H1 (cell line): ENCODE measurements around the gene ZNF277. TPM values are rescaled to one million over a fixed set of nuclear protein-coding genes. Genes with fewer than 3 reads are reported as not detected.
A peak's percentile ranks its signal among the peaks of the same experiment; 100 is the strongest.

ENCODE experiments used
- CTCF ChIA-PET: fragments of 300-600 bp; sonication (Branson Sonifier 250); formaldehyde crosslinking; loops from one replicate; lab custom pipeline; 2021; ENCODE audit not compliant: partially characterized antibody; lab: Charles Lee
- POLR2A ChIA-PET: fragments of 300-600 bp; sonication (Branson Sonifier 250); formaldehyde crosslinking; loops from one replicate; lab custom pipeline; 2021; ENCODE audit warnings: inconsistent platforms; ENCODE audit not compliant: partially characterized antibody; lab: Charles Lee
- DNase-seq, 2 experiments: peaks; one replicate each; pipeline versions ENCODE4 v3.0.0 to v3.0.0-alpha.2; 2010 to 2022; ENCODE audit warnings: low spot score in 2 of 2, low read depth in 1 of 2, mixed read lengths in 1 of 2
- FAIRE-seq: peaks from 2 replicates; lab custom pipeline; 2011; peaks lifted over from hg19 to GRCh38; lab: Jason Lieb, UNC
- H2AFZ ChIP-seq: 2 replicates; pipeline ENCODE4 v1.8.1; 2012; ENCODE audit warnings: low read length, inconsistent platforms
- H2AK5ac ChIP-seq: 2 replicates; pipeline ENCODE4 v1.6.1; 2013; ENCODE audit warnings: low read depth, low read length
- H2BK120ac ChIP-seq: replicated peaks from 2 replicates; pipeline ENCODE3; 2013; ENCODE audit warnings: low read depth, low read length, inconsistent platforms
- H2BK12ac ChIP-seq: 2 replicates; pipeline ENCODE4 v1.6.1; 2013; ENCODE audit warnings: low read depth, low read length
- H2BK15ac ChIP-seq: 2 replicates; pipeline ENCODE4 v1.6.1; 2013; ENCODE audit warnings: low read length
- H2BK20ac ChIP-seq: 2 replicates; pipeline ENCODE4 v1.6.1; 2013; ENCODE audit warnings: low read length
- H2BK5ac ChIP-seq: 2 replicates; pipeline ENCODE4 v1.6.1; 2013; ENCODE audit warnings: low read depth, low read length
- H3K14ac ChIP-seq: 2 replicates; pipeline ENCODE4 v1.6.1; 2013; ENCODE audit warnings: inconsistent platforms; ENCODE audit not compliant: insufficient read length
- H3K18ac ChIP-seq: 2 replicates; pipeline ENCODE4 v1.6.1; 2013; ENCODE audit warnings: low read length; ENCODE audit errors: extremely low read depth
- H3K23ac ChIP-seq: 2 replicates; pipeline ENCODE4 v1.6.1; 2013; ENCODE audit warnings: inconsistent platforms; ENCODE audit not compliant: insufficient read length
- H3K23me2 ChIP-seq: 2 replicates; pipeline ENCODE4 v1.6.1; 2013; ENCODE audit warnings: low read depth, low read length
- H3K27ac ChIP-seq: 2 replicates; pipeline ENCODE4 v1.6.1; 2011; ENCODE audit warnings: low read depth, low read length, inconsistent platforms
- H3K27me3 ChIP-seq, 4 experiments: replicated peaks in 1 of 4; 1 replicate in 1 of 4; 2 replicates in 3 of 4; pipeline versions ENCODE4 v1.6.1 to v1.8.1; 2011 to 2013; ENCODE audit warnings: low read length in 3 of 4, mild to moderate bottlenecking in 3 of 4, inconsistent platforms in 2 of 4, mixed read lengths in 2 of 4, moderate library complexity in 1 of 4; ENCODE audit not compliant: control insufficient read depth in 3 of 4, insufficient read depth in 3 of 4; ENCODE audit errors: extremely low read depth in 1 of 4
- H3K36me3 ChIP-seq, 4 experiments: 2 replicates each; pipeline versions ENCODE4 v1.6.1 to v1.8.1; 2011 to 2013; ENCODE audit warnings: mild to moderate bottlenecking in 4 of 4, low read length in 3 of 4, moderate library complexity in 2 of 4, control low read depth in 1 of 4, inconsistent platforms in 1 of 4; ENCODE audit not compliant: insufficient read depth in 4 of 4, control insufficient read depth in 2 of 4
- H3K4ac ChIP-seq: replicated peaks from 2 replicates; pipeline ENCODE3; 2013; ENCODE audit warnings: low read length, low read depth, mixed read lengths, inconsistent platforms; ENCODE audit not compliant: insufficient read length
- H3K4me1 ChIP-seq, 4 experiments: replicated peaks in 1 of 4; 1 replicate in 1 of 4; 2 replicates in 3 of 4; pipeline versions ENCODE4 v1.6.1 to v1.8.1; 2011 to 2013; ENCODE audit warnings: low read length in 3 of 4, inconsistent platforms in 2 of 4, mixed read lengths in 1 of 4; ENCODE audit not compliant: insufficient read depth in 4 of 4, control insufficient read depth in 3 of 4
- H3K4me2 ChIP-seq, 2 experiments: 2 replicates each; pipeline versions ENCODE4 v1.6.1 to v1.8.1; 2011 to 2013; ENCODE audit warnings: low read depth in 2 of 2, low read length in 2 of 2, control low read depth in 1 of 2, inconsistent platforms in 1 of 2, mild to moderate bottlenecking in 1 of 2; ENCODE audit not compliant: insufficient read depth in 1 of 2
- H3K4me3 ChIP-seq, 4 experiments: fragments of 200-600, 300-600 bp in 1 of 4; sonication (generic), shearing (Covaris generic), sonication (Bioruptor Twin) in 1 of 4; 2 replicates each; pipeline versions ENCODE4 v1.5.1 to v1.8.1; 2011 to 2016; ENCODE audit warnings: low read length in 4 of 4, low read depth in 3 of 4, control low read depth in 2 of 4, inconsistent platforms in 2 of 4, mild to moderate bottlenecking in 2 of 4, mixed read lengths in 1 of 4, moderate library complexity in 1 of 4; ENCODE audit not compliant: insufficient read depth in 2 of 4; ENCODE audit errors: extremely low read depth in 1 of 4
- H3K56ac ChIP-seq: replicated peaks from 2 replicates; pipeline ENCODE3; 2013; ENCODE audit warnings: low read depth, mild to moderate bottlenecking, mixed read lengths, low read length, inconsistent platforms; ENCODE audit not compliant: insufficient read length
- H3K79me1 ChIP-seq: 2 replicates; pipeline ENCODE4 v1.6.1; 2013; ENCODE audit warnings: low read depth, low read length, control low read depth
- H3K79me2 ChIP-seq, 2 experiments: 2 replicates each; pipeline versions ENCODE4 v1.6.1 to v1.8.1; 2012 to 2013; ENCODE audit warnings: low read length in 2 of 2, mild to moderate bottlenecking in 2 of 2, inconsistent platforms in 1 of 2; ENCODE audit not compliant: insufficient read depth in 2 of 2, control insufficient read depth in 1 of 2
- H3K9ac ChIP-seq, 4 experiments: replicated peaks in 1 of 4; 1 replicate in 1 of 4; 2 replicates in 3 of 4; pipeline versions ENCODE4 v1.6.1 to v1.8.1; 2011 to 2013; ENCODE audit warnings: low read depth in 3 of 4, low read length in 3 of 4, control low read depth in 2 of 4, mild to moderate bottlenecking in 2 of 4, moderate library complexity in 2 of 4, inconsistent platforms in 1 of 4; ENCODE audit errors: extremely low read depth in 1 of 4
- H3K9me3 ChIP-seq, 2 experiments: 2 replicates each; pipeline versions ENCODE4 v1.6.1 to v1.8.1; 2012 to 2013; ENCODE audit warnings: mild to moderate bottlenecking in 2 of 2, moderate library complexity in 2 of 2, control low read depth in 1 of 2, inconsistent platforms in 1 of 2, low read depth in 1 of 2, low read length in 1 of 2, mixed read lengths in 1 of 2; ENCODE audit not compliant: insufficient read depth in 2 of 2
- H4K20me1 ChIP-seq, 2 experiments: replicated peaks in 1 of 2; 2 replicates each; pipeline versions ENCODE3 to v1.8.1; 2011 to 2013; ENCODE audit warnings: inconsistent platforms in 2 of 2, low read length in 2 of 2, mild to moderate bottlenecking in 1 of 2; ENCODE audit not compliant: insufficient read depth in 2 of 2, control insufficient read depth in 1 of 2
- H4K5ac ChIP-seq: 2 replicates; pipeline ENCODE4 v1.6.1; 2013; ENCODE audit warnings: low read length, low read depth, mixed read lengths, inconsistent platforms; ENCODE audit not compliant: insufficient read length
- H4K8ac ChIP-seq: 2 replicates; pipeline ENCODE4 v1.8.0; 2013; ENCODE audit warnings: mild to moderate bottlenecking, moderate library complexity, low read length, inconsistent platforms; ENCODE audit not compliant: insufficient read depth; ENCODE audit errors: extremely low read depth
- H4K91ac ChIP-seq: replicated peaks from 2 replicates; pipeline ENCODE3; 2013; ENCODE audit warnings: low read length, mixed read lengths, inconsistent platforms; ENCODE audit not compliant: insufficient read length
- BACH1 ChIP-seq: IDR thresholded peaks from 2 replicates; pipeline ENCODE4 v1.6.1; 2012; ENCODE audit warnings: low read length, improper control_type of control experiment
- BCL11A ChIP-seq, 2 experiments: IDR thresholded peaks; one replicate each; pipeline ENCODE4 v1.6.1; 2011; ENCODE audit warnings: low read depth in 2 of 2, low read length in 2 of 2, mild to moderate bottlenecking in 2 of 2
- CBX5 ChIP-seq: fragments of 300-800, 300-1000 bp; sonication (generic); IDR thresholded peaks from 2 replicates; pipeline ENCODE4 v1.7.1; 2016; ENCODE audit warnings: antibody characterized with exemption, low read length, low read depth
- CEBPB ChIP-seq: IDR thresholded peaks from 2 replicates; pipeline ENCODE4 v1.6.1; 2012; ENCODE audit warnings: low read depth, low read length
- CHD1 ChIP-seq: IDR thresholded peaks from 2 replicates; pipeline ENCODE4 v1.6.1; 2012; ENCODE audit warnings: low read depth, low read length, improper control_type of control experiment
- GABPA ChIP-seq: IDR thresholded peaks from 2 replicates; pipeline ENCODE4 v1.6.1; 2011; ENCODE audit warnings: mild to moderate bottlenecking, low read length, moderate library complexity, borderline replicate concordance; ENCODE audit not compliant: insufficient read depth
- MAFK ChIP-seq: IDR thresholded peaks from 2 replicates; pipeline ENCODE4 v1.6.1; 2012; ENCODE audit warnings: low read depth, mild to moderate bottlenecking, improper control_type of control experiment, low read length
- SP4 ChIP-seq: IDR thresholded peaks from 2 replicates; pipeline ENCODE4 v1.6.1; 2012; ENCODE audit warnings: low read length, inconsistent platforms
- WGBS, 2 experiments: shearing (Covaris generic) in 1 of 2; methylation state at CpG; one replicate each; pipeline versions ENCODE4 v1.1.6 to v1.1.7; 2013 to 2015; ENCODE audit warnings: low lambda C conversion rate in 2 of 2, mixed read lengths in 2 of 2, inconsistent platforms in 1 of 2, low coverage in 1 of 2, missing lambda C conversion rate in 1 of 2; ENCODE audit not compliant: insufficient replicate concordance in 2 of 2, insufficient coverage in 1 of 2, insufficient read length in 1 of 2; ENCODE audit errors: extremely low coverage in 1 of 2, missing lambda C conversion rate in 1 of 2; 5-methylcytosine and 5-hydroxymethylcytosine counted together
- polyA plus RNA-seq, 7 experiments: library from polyadenylated mRNA; depleted of rRNA in 3 of 7; stranded (reverse) in 5 of 7; unstranded in 2 of 7; fragments of >200 nt in 5 of 7; fragments of 200-250 nt in 2 of 7; gene quantifications; 1 replicate in 5 of 7; 2 replicates in 1 of 7; 4 replicates in 1 of 7; pipeline versions ENCODE4 v1.2.1 to v1.2.3, GENCODE V29; 2011 to 2013; ENCODE audit warnings: missing spikeins in 2 of 7, mixed read lengths in 2 of 7
- total RNA-seq: library from RNA; stranded (reverse); fragmentation: NEBNext Ultra II Directional; extraction: Animal tissue kit (Norgen Biotek cat#: 25700); gene quantifications from 2 replicates; pipeline ENCODE4 v1.2.1, GENCODE V29; 2021
- TF ChIP-seq, protein P1 (sequence below), 3 experiments: IDR thresholded peaks; 1 replicate in 2 of 3; 2 replicates in 1 of 3; pipeline versions ENCODE4 v1.5.1 to v1.6.1; 2011; ENCODE audit warnings: low read length in 3 of 3, mild to moderate bottlenecking in 3 of 3, inconsistent platforms in 2 of 3, low read depth in 1 of 3, moderate library complexity in 1 of 3; ENCODE audit not compliant: insufficient read depth in 1 of 3; ENCODE audit errors: control extremely low read depth in 1 of 3

Gene ZNF277
- total and polyA plus RNA-seq, 2 of the 8 experiments (the other 6 are each of a cell fraction or from before 2014, with no cell fraction given) = 5.1 to 21.7 TPM

DNA sequence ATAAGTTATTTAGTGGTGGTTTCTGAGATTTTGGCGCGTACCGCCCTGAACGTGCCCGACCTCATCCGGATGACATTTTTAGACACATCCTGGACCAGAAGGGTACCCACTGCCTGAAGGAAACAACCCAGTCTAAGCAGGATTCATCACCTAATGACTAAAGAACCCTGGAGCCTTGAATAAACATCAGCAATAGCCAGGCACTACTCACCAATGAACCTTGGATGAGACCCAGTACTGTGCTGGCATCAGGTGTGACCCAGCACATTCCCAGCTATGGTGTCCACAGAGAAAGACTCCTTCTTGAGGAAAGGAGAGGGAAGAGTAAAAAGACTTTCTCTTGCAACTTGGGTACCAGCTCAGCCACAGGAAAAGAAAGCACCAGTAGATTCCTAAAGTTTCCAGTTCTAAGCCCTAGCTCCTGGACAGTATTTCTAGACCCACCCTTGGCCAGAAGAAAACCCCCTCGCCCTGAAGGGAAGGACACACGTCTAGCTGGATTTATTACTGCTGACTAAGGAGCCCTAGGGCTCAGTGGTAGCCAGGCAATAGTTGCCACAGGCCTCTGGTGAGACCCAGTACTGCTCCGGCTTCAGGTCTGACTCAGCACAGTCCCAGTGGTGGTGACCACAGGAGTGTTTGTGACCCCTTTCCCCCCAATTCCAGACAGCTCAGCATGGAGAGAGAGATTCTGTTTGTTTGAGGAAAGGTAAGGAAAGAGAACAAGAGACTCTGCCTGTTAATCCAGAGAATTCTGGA lies 32.5 kb downstream of the ZNF277 start:
- no peak for DNase-seq
- Histone ChIP-seq H4K5ac (no peak overlapping the region), H4K20me1 (peaks cover 0 to 5% of the 10 kb centered on the region in 2 experiments), H3K23ac (no peak overlapping the region), H2AFZ (no peak overlapping the region), H3K4ac (no peak overlapping the region), H3K4me3 (no peak overlapping the region), H3K9ac (no peak overlapping the region), H3K9me3 (no peaks in the 10 kb centered on the region), H2BK15ac (no peak overlapping the region), H4K8ac (no peak overlapping the region), H3K27ac (no peak overlapping the region), H2BK120ac (no peak overlapping the region), H3K36me3 (no peaks in the 10 kb centered on the region), H3K14ac (no peak overlapping the region), H2BK20ac (no peak overlapping the region), H3K27me3 (no peaks in the 10 kb centered on the region), H4K91ac (no peak overlapping the region), H3K18ac (no peak overlapping the region), H3K56ac (no peak overlapping the region), H3K79me1 (no peaks in the 10 kb centered on the region; the same call in 1 of the 2 replicates), H3K4me1 (no peaks in the 10 kb centered on the region; a peak in 1 of 7 replicates), H2AK5ac (no peak overlapping the region), H2BK12ac (no peak overlapping the region), H3K79me2 (peaks cover 0 to 8% of the 10 kb centered on the region in 2 experiments; a peak in 1 of 4 replicates), H2BK5ac (no peak overlapping the region), H3K4me2 (no peak overlapping the region), H3K23me2 (no peaks in the 10 kb centered on the region)
- ChIA-PET CTCF (interaction anchor here (1.1 to 1.3 kb wide), 2 partner anchors 12 to 62 kb away, joined by 4 read pairs; no protein-coding TSS in a partner anchor), POLR2A (interaction anchor here (1.4 kb wide), 1 partner anchor 10 kb away, joined by 4 read pairs; no protein-coding TSS in a partner anchor)
- WGBS, 2 experiments = 95% methylated on average over 9 of the region's 9 CpGs; no CpG with 5 or more reads in 1 of the 2 experiments
- no peak for FAIRE-seq
- no peak for TF ChIP-seq CHD1
- peak; percentile 80 for TF ChIP-seq BACH1
- TF ChIP-seq SP4 = no peak
- TF ChIP-seq GABPA = no peak
- TF ChIP-seq, protein P1, sequence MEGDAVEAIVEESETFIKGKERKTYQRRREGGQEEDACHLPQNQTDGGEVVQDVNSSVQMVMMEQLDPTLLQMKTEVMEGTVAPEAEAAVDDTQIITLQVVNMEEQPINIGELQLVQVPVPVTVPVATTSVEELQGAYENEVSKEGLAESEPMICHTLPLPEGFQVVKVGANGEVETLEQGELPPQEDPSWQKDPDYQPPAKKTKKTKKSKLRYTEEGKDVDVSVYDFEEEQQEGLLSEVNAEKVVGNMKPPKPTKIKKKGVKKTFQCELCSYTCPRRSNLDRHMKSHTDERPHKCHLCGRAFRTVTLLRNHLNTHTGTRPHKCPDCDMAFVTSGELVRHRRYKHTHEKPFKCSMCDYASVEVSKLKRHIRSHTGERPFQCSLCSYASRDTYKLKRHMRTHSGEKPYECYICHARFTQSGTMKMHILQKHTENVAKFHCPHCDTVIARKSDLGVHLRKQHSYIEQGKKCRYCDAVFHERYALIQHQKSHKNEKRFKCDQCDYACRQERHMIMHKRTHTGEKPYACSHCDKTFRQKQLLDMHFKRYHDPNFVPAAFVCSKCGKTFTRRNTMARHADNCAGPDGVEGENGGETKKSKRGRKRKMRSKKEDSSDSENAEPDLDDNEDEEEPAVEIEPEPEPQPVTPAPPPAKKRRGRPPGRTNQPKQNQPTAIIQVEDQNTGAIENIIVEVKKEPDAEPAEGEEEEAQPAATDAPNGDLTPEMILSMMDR (IDR thresholded peaks at IDR 0.05; ENCODE audit: control extremely low read depth in 1 of 3, insufficient read depth in 1 of 3, low read depth in 1 of 3, low read length in 3 of 3) = no peak
- no peak for TF ChIP-seq BCL11A (IDR thresholded peaks at IDR 0.05; ENCODE audit: low read depth in 2 of 2, low read length in 2 of 2)
- TF ChIP-seq CEBPB = no peak
- 0 out of 2 replicates have a peak, but pooled peaks have one; percentile 13 for TF ChIP-seq MAFK
- TF ChIP-seq CBX5 = no peak
